Activated CD8-positive, alpha-beta memory T cell treated with anti-CD3 and anti-CD28 coated beads, Interleukin-2, amount 50 U/mL, for 24 hours (primary cell): ENCODE results near the gene UBE2L6.

Experiments
- DNase-seq: peaks from one replicate; pipeline ENCODE4 v3.0.0-alpha.2; 2020; ENCODE audit errors: extremely low read depth

UBE2L6 gene

DNA sequence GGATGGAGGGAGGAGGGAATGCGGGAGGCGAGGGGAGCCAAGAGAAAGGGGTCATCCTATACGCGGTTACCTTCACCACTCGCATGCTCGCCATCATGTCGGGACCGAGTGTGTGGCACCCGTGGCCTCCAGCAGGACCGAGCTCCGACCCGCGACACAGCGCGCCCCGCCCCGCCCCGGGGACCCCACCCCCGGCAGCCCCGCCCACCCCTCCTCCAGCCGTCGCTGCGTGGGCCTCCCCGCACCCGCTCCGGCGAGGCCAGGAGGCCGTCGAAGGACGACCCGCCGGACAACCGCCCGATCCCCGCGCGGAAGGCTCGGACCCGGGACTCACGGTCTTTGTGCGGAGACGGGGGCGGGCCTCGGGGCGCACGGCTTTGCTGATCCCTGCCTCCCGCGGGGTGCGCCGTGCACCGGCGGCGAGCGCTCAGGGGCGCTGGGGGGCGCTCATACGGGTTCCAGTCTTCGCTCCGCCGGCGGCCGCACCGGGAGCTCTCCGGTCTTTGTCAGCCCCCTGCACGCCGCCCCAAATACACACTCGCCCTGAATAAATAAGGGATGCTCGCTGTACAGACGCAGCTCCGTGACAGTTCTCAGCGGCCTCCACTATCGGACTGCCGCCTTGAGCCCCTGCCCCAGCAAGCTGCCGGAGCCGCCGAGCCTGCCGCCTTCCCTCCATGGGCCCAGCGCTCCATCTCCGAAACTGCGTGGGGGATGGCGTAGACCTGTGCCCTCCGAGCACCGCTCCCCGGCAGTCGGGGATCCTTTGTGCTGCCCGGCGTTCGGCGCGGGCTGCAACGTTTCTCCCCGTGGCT, at the start of gene UBE2L6:
Gene UBE2L6, minus strand, starts transcription at position 158 of the 815 bp plus-strand sequence. Its CDS starts 61 bp downstream, at position 97.
- DNase-seq, result peak; percentile 10

GRCh38 chr11:57616595-57616994, 49.1 kb upstream of the UBE2L6 start:
- DNase-seq, result no peak

DNA sequence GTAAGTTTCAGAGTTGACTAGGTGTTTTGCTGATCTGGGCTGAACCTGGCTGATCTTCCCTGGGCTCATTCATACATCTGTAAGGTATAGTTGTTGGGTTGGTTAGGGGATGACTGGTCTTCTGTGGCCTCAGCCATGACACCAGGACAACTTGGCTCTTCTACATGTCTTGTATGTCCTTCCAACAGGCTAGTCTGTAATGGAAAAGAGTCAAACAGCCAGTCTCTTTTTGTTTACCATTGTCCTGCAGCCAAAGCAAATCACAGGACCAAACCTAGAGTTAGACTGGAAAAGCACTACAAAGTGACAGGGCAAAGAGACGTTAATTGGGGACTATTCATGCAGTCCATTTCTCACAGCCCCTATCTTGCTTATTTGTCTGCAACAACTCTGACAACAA, 47.8 kb upstream of the UBE2L6 start:
- DNase-seq, result no peak

DNA sequence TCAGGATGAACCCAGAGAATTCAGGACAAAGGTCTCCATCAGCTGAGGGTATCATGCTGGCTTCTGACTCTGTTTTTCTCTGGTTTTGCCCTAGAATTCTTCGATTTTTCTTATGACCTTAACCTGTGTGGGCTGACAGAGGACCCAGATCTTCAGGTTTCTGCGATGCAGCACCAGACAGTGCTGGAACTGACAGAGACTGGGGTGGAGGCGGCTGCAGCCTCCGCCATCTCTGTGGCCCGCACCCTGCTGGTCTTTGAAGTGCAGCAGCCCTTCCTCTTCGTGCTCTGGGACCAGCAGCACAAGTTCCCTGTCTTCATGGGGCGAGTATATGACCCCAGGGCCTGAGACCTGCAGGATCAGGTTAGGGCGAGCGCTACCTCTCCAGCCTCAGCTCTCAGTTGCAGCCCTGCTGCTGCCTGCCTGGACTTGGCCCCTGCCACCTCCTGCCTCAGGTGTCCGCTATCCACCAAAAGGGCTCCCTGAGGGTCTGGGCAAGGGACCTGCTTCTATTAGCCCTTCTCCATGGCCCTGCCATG, 46.8 kb upstream of the UBE2L6 start:
- DNase-seq, result no peak

GRCh38 chr11:57610170-57610569, 42.7 kb upstream of the UBE2L6 start:
- no peak for DNase-seq

GRCh38 chr11:57605028-57605420, 37.6 kb upstream of the UBE2L6 start:
- DNase-seq, result no peak

DNA sequence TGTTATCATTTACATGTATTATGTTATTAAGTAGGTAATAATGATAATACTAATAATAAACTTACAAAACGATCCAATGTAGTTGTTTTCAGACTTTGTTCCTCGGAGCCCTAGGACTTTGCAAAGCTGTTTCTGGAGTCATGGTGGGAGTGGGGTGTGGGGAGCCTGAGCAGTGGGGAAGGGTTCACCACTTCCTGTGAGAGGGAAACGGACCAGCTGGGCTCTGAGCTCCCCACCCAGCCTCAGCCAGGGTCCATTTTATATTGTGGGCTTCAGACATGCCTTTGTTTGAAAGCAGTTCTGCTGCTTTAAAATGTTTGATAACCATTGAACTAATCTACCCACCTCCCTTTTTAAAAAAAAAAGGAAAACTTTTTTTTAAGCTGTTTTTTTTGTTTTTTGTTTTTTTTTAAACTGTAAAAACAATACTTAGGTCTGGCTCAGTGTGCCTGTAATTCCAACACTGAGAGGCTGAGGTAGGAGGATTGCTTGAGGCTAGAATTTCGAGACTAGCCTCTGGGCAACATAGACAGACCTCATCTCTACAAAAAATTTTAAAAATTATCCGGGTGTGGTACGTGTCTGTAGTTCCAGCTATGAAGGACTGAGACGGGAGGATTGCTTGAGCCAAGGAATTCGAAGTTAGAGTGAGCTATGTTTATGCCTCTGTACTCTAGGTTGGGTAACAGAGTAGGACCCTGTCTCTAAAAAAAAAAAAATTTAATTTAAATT, 37.0 kb upstream of the UBE2L6 start:
- no peak for DNase-seq

DNA sequence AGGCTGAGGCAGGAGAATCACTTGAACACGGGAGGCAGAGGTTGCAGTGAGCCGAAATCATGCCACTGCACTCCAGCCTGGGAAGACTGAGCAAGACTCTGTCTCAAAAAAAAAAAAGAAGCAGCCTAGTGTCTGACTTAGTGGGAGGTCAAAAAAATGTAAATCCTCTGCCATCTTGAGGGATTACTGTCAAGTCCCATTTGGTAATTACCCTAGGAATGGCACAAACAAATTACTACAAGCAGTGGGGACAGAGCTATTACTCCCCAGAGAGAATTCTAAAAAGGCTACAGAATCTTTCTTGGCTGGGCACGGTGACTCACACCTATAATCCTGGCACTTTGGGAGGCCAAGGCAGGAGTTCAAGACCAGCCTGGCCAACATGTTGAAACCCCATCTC, 33.8 kb upstream of the UBE2L6 start:
- no peak for DNase-seq

- no peak for DNase-seq
These were observed 31.9 kb upstream of the UBE2L6 start for GRCh38 chr11:57599381-57599780.

DNA sequence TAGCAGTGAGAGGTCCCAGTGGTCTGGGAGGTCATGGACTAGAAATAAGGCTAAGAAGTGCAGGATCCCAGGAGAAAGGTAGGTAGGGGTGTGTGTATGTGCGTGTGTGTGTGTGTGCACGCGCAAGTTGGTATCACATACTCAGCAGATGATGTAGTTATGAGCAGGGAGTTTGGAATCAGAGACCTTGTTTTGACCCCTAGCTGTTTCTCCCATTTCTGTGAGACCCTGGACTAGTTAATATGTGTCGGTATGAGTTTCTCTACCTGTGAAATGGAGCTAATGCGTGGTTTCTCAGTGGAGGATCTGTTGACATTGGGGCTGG, 31.3 kb upstream of the UBE2L6 start:
- DNase-seq, result no peak

GRCh38 chr11:57597916-57598830, 30.7 kb upstream of the UBE2L6 start:
- DNase-seq, result no peak

- DNase-seq, result no peak
These were observed 30.0 kb upstream of the UBE2L6 start, which contains the start of gene SERPING1 for GRCh38 chr11:57597461-57597915. TSS of gene SERPING1 (plus strand) at chr11:57597685. CDS start at chr11:57598271, 586 bp downstream.

DNA sequence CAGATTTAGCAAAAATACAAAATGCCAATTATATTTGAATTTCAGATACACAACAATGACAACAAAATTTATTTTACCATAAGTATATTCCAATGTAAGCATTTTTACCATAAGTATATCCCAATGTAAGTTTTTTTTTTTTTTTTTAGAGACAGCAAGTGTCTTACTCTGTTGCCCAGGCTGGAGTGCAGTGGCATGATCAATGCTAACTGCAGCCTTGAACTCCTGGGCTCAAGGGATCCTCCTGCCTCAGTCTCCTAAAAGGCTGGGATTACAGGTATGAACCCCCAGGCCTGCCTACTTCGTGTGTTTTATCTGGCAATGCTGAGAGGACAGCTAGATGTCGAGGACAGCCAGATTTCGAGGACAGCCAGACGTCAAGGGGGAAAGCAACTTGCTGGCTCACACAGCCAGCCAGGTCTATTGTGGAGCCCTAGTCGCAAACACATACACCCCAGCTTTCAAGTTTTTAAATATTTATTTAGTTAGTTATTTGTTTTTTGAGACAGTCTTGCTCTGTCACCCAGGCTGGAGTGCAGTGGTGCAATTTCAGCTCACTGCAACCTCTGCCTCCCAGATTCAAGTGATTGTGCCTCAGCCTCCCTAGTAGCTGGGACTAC, 28.9 kb upstream of the UBE2L6 start:
- DNase-seq, result no peak

DNA sequence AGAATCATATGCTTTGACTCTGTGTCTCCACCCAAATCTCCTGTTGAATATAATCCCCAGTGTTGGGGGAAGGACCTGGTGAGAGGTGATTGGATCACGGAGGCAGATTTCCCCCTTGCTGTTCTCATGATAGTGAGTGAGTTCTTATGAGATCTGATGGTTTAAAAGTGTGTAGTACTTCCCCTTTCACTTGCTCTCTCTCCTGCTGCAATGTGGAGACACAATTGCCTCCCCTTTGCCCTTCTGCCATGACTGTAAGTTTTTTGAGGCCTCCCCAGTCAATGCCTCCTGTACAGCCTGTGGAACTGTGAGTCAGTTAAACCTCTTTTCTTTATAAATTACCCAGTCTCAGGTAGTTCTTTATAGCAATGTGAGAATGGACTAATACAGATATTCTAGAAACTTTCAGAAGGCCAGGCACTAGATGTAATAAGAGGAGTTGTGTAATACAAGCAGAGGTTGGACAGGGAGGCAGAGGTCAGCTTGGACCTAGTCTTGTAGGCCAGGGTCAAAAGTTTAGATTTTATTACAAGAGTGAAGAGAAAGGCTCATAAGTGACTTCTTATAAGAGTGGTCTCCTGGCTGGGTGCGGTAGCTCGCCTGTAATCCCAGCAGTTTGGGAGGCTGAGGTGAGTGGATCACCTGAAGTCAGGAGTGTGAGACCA, 20.7 kb upstream of the UBE2L6 start:
- no peak for DNase-seq

DNA sequence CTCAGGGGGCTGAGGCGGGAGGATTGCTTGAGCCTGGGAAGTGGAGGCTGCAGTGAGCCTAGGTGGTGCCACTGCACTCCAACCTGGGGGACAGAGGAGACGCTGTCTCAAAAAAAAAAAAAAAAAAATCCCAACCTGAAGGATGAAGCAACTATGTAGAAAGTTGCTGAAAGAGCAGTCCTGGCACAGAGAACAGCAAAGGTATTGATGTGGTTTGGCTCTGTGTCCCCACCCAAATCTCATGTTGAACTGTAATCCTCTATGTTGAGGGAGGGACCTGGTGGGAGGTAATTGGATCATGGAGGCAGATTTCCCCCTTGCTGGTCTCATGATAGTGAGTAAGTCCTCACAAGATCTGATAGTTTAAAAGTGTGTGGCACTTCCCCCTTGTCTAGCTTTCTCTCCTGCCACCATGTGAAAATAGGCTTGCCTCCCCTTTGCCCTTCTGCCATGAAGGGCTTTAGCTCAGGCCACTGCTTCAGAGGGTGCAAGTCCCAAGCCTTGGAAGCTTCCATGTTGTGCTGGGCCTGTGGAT, 19.3 kb upstream of the UBE2L6 start:
- no peak for DNase-seq

- DNase-seq, result no peak
These were observed 17.8 kb upstream of the UBE2L6 start for GRCh38 chr11:57585301-57585700.

- DNase-seq, result no peak
These were observed 16.9 kb upstream of the UBE2L6 start for GRCh38 chr11:57584341-57584740.

DNA sequence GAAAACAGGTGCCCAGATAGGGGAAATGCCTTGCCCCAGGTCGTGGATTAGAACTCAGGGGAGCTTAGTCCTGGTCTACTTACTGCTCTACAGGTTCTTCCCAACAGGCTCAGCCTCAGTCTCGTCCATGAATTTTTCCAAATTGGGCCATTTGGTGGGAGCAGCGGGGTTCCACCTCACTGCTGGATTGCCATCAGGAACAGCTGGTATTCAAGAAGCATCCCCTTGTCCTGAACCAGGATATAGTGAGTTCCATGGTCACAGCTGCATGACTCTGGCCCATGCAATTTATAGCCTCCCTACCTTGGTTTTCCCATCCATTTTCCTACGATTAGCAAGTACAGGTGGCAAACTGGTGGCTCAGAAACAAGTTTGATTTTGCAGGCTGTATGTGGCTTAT, 6.6 kb upstream of the UBE2L6 start:
- DNase-seq, result no peak

- DNase-seq, result no peak
These were observed 4.1 kb upstream of the UBE2L6 start for GRCh38 chr11:57571606-57572005.

- DNase-seq, result peak; percentile 62
These were observed 876 bp upstream of the UBE2L6 start for GRCh38 chr11:57568330-57568766.
